Activated B cell treated with CpG ODN at 0.5 μM for 24 hours (primary cell): ENCODE data around the gene VSTM2B. TPM values are rescaled to one million over a fixed set of nuclear protein-coding genes. Genes with fewer than 3 reads are reported as not detected.

ENCODE experiments used
- ATAC-seq: fragments of 200-7000 bp; cut with Tn5 transposase; one replicate; pipeline ENCODE4 v1.10.0; 2021; ENCODE audit warnings: low read depth, mild to moderate bottlenecking, moderate library complexity
- CTCF ChIA-PET: fragments of 350-600 bp; sonication (Branson Sonifier 250); formaldehyde crosslinking; loops from one replicate; lab custom pipeline; 2021; ENCODE audit warnings: antibody characterized with exemption; lab: Charles Lee
- POLR2A ChIA-PET: fragments of 350-600 bp; sonication (Branson Sonifier 250); formaldehyde crosslinking; loops from one replicate; lab custom pipeline; 2021; ENCODE audit warnings: antibody characterized with exemption; lab: Charles Lee
- DNase-seq: peaks from one replicate; pipeline ENCODE4 v3.0.0; 2022
- H3K27ac Mint-ChIP-seq: one replicate; pipeline ENCODE4 v1.8.0; 2020; ENCODE audit warnings: mixed read lengths
- H3K27me3 Mint-ChIP-seq: one replicate; pipeline ENCODE4 v1.8.0; 2021; ENCODE audit warnings: mixed read lengths
- H3K36me3 Mint-ChIP-seq: one replicate; pipeline ENCODE4 v1.8.0; 2021; ENCODE audit warnings: low read depth, mixed read lengths
- H3K4me1 Mint-ChIP-seq: one replicate; pipeline ENCODE4 v1.8.0; 2021; ENCODE audit warnings: mixed read lengths
- H3K4me3 Mint-ChIP-seq: one replicate; pipeline ENCODE4 v1.8.0; 2020; ENCODE audit warnings: mild to moderate bottlenecking, mixed read lengths
- H3K9me3 Mint-ChIP-seq: one replicate; pipeline ENCODE4 v1.8.0; 2020; ENCODE audit warnings: mixed read lengths
- intact Hi-C: fragments of 100-400 bp; cut with micrococcal nuclease; formaldehyde crosslinking; loops from one replicate; pipeline ENCODE4 v1.15.1; 2024
- total RNA-seq: library from RNA; stranded (reverse); gene quantifications from 2 replicates; pipeline ENCODE4 v1.2.3, GENCODE V29; 2022
- TF ChIP-seq, protein P1 (sequence below): fragments of 200-600 bp; IDR thresholded peaks from one replicate; pipeline ENCODE4 v1.8.0; 2022; ENCODE audit warnings: antibody characterized with exemption, mild to moderate bottlenecking

VSTM2B gene
- total RNA-seq, 1 donor from 2014 or later = not detected

DNA sequence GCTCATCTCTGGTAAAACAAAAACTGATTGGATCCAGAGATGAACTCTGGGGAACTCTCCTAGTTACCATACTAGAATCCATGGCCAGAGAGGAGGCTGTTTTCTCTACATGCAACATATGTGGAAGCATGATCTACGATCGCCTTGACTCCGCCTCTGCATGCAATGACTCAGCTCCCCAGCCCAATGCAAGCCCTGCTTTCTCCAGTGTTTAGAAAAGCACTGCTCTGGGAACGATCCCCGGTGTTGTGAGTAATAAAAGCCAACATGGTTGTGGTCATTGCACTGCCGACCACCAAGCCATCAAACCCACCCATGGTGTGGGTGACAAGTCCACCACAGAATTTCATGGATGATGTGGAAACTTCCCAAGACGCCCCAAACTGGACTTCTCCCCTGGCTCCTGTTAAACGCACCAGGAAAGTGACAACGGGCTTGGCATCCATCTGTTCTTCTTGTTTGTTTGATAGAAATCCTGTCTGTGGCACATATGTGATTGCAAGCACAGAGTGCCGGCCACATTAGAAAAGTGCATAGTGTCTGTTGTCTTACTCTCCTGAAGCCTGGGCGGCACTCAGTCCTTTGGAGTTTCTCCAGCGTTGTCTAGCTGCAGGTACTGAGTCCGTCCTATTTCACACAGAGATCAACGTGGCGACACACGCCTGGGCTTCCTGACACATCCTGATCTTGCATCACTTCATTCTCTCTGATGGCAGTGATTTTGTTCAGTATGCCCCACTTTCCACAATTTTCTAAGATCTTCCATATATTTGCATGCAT, 36.4 kb upstream of the VSTM2B start:
- no peaks in the 10 kb centered on the region for H3K9me3 Mint-ChIP-seq
- TF ChIP-seq, protein P1, sequence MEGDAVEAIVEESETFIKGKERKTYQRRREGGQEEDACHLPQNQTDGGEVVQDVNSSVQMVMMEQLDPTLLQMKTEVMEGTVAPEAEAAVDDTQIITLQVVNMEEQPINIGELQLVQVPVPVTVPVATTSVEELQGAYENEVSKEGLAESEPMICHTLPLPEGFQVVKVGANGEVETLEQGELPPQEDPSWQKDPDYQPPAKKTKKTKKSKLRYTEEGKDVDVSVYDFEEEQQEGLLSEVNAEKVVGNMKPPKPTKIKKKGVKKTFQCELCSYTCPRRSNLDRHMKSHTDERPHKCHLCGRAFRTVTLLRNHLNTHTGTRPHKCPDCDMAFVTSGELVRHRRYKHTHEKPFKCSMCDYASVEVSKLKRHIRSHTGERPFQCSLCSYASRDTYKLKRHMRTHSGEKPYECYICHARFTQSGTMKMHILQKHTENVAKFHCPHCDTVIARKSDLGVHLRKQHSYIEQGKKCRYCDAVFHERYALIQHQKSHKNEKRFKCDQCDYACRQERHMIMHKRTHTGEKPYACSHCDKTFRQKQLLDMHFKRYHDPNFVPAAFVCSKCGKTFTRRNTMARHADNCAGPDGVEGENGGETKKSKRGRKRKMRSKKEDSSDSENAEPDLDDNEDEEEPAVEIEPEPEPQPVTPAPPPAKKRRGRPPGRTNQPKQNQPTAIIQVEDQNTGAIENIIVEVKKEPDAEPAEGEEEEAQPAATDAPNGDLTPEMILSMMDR = no peak
- no peaks in the 10 kb centered on the region for H3K36me3 Mint-ChIP-seq
- H3K27me3 Mint-ChIP-seq = peaks cover 6% of the 10 kb centered on the region
- intact Hi-C loops = no loop called here
- DNase-seq (no peak), ATAC-seq (no peak)
- no peaks in the 10 kb centered on the region for H3K4me1 Mint-ChIP-seq
- H3K4me3 Mint-ChIP-seq = no peak overlapping the region
- no peak overlapping the region for H3K27ac Mint-ChIP-seq
- POLR2A ChIA-PET = no interaction called here
- CTCF ChIA-PET = no interaction called here

DNA sequence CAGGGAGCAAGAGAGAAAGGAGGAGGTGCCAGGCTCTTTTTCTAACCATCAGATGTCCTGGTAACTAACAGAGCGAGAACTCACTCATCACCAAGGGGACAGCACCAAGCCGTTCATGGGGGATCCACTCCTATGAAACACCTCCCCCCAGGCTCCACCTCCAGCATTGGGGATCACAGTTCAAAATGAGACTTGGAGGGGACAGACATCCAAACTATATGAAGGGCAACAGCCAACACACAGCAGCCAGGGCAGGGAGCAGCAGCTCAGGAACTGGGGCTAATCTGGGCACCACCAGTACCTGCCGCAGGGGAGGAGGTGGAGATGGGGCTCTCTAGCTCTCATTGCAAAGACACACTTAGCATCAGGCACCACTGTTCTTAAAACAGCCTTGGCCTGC, 34.3 kb upstream of the VSTM2B start:
- DNase-seq (no peak), ATAC-seq (no peak)
- ChIA-PET POLR2A (no interaction called here), CTCF (no interaction called here)
- H3K9me3 Mint-ChIP-seq = peaks cover under 1% of the 10 kb centered on the region
- peaks cover 6% of the 10 kb centered on the region for H3K27me3 Mint-ChIP-seq
- TF ChIP-seq, protein P1 = no peak
- H3K27ac Mint-ChIP-seq = no peak overlapping the region
- no peak overlapping the region for H3K4me3 Mint-ChIP-seq
- H3K36me3 Mint-ChIP-seq = no peaks in the 10 kb centered on the region
- H3K4me1 Mint-ChIP-seq = no peaks in the 10 kb centered on the region
- intact Hi-C loops = no loop called here

DNA sequence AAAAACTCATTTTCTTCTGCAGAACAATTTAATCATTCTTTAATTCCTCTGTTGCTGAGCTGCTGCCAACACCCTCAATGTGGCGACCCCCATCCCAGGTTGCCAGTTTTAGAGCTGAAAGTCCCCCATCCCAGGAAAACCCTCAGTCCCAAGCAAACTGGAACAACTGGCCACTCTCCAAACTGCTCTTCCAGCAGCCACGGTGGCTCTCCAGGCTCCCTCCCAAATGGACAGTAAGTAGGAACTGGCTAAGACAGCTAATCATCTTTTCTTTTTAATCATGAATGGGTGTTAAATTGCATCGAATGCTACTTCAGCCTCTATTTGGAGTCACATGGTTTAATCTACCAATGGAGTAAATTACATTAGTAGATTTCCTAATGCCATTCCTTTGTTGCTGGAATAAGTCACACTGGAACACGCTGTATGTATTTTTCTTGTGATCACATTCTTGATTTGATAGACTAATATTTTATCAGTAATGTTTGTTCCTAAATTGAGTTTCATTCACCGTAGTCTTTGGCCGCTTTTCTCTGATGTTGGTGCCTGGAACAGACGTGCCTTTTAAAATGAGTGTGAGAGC, 33.7 kb upstream of the VSTM2B start:
- Mint-ChIP-seq H3K36me3 (no peaks in the 10 kb centered on the region), H3K9me3 (peaks cover 2% of the 10 kb centered on the region), H3K27me3 (peaks cover 6% of the 10 kb centered on the region), H3K4me3 (no peak overlapping the region), H3K4me1 (no peaks in the 10 kb centered on the region), H3K27ac (no peak overlapping the region)
- TF ChIP-seq, protein P1 = no peak
- ATAC-seq = no peak
- no peak for DNase-seq
- CTCF ChIA-PET = no interaction called here
- intact Hi-C loops = no loop called here
- POLR2A ChIA-PET = no interaction called here

DNA sequence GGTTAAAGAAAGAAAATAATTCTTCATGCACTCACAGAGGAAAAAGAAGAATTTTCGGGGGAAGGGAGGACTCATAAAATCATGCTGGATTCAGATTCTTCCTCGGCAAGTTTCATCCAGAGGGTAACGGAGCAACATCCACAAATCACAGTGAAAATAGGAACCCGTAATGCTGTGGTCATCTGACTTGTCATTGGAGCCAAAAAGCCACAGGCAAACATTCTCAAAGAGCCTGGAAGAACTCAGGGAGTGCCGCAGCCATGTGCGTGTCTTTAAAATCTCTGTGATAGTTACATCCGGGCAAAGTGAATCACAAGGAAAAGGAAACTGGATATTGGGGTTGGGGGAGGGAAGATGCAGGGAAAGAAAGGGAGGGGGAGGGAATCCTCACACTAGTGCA, 33.0 kb upstream of the VSTM2B start:
- TF ChIP-seq, protein P1 = no peak
- Mint-ChIP-seq H3K4me1 (no peaks in the 10 kb centered on the region), H3K27me3 (peaks cover 6% of the 10 kb centered on the region), H3K27ac (no peak overlapping the region), H3K9me3 (peaks cover 2% of the 10 kb centered on the region), H3K36me3 (no peaks in the 10 kb centered on the region), H3K4me3 (no peak overlapping the region)
- intact Hi-C loops = no loop called here
- CTCF ChIA-PET = no interaction called here
- DNase-seq (no peak), ATAC-seq (no peak)
- POLR2A ChIA-PET = no interaction called here

GRCh38 chr19:29495091-29495490, 30.7 kb upstream of the VSTM2B start:
- H3K27me3 Mint-ChIP-seq = peaks cover 4% of the 10 kb centered on the region
- CTCF ChIA-PET = no interaction called here
- DNase-seq = no peak

More at GRCh38 chr19:29495091-29495490, 30.7 kb upstream of the VSTM2B start:
- POLR2A ChIA-PET = no interaction called here
- no peaks in the 10 kb centered on the region for H3K36me3 Mint-ChIP-seq
- H3K4me3 Mint-ChIP-seq = no peak overlapping the region
- H3K27ac Mint-ChIP-seq = no peak overlapping the region
- peaks cover 2% of the 10 kb centered on the region for H3K9me3 Mint-ChIP-seq
- intact Hi-C loops = no loop called here
- no peak for ATAC-seq
- TF ChIP-seq, protein P1 = no peak
- no peaks in the 10 kb centered on the region for H3K4me1 Mint-ChIP-seq
